ENCODE results near the gene COMMD4.
"Not testable (repeated sequence)": the region's sequence is repeated elsewhere in the genome, so short reads cannot be mapped to it uniquely, and the experiment has no call there.

The COMMD4 gene

GRCh38 chr15:75371901-75372688 lies 36.2 kb downstream of the COMMD4 start:
- no peak for TF ChIP-seq JUND (IDR thresholded peaks at IDR 0.05; ENCODE audit: low read depth)
- in situ Hi-C loops (cut with HindIII; ENCODE audit: low pct_unique_long_range_greater_than_20kb, low sequenced_read_pairs) = no loop called here

DNA sequence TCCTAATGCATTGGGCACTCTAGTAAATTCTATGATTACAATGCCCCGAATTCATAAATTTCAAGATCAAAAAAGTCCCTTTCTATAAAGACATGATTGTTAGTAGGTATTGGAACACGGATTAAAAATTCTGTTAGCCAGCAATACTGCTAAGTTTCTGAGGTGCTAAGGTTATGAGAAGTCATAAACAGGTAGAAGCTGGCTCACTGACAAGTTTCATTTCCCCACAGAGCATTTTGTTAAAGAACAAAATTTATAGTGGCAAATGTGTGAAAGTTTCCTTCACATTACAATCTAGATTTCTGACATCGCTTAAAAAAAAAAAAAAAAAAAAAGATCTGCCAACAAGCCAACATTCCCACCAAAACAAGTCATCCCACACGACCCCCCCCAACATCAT lies 44.9 kb downstream of the COMMD4 start:
- in situ Hi-C loops (cut with HindIII; ENCODE audit: low pct_unique_long_range_greater_than_20kb, low sequenced_read_pairs) = no loop called here
- no peak for DNase-seq (ENCODE audit: low read depth in 1 of 2, low spot score in 1 of 2)
- no peak for TF ChIP-seq JUND (IDR thresholded peaks at IDR 0.05; ENCODE audit: low read depth)

More at GRCh38 chr15:75371901-75372688, 36.2 kb downstream of the COMMD4 start:
- no peak for DNase-seq (ENCODE audit: low read depth in 1 of 2, low spot score in 1 of 2)

GRCh38 chr15:75383986-75384385 lies 48.1 kb downstream of the COMMD4 start:
- DNase-seq (ENCODE audit: low read depth in 1 of 2, low spot score in 1 of 2); in situ Hi-C loops (cut with HindIII; ENCODE audit: low pct_unique_long_range_greater_than_20kb, low sequenced_read_pairs): not testable (repeated sequence)

All from T47D (cell line).